Left ventricle myocardium inferior (tissue), 1 donor: Measurements from ENCODE around the gene CCDC127. TPM values are rescaled to one million over a fixed set of nuclear protein-coding genes. Genes with fewer than 3 reads are reported as not detected.

Experiments used
- DNase-seq: peaks from one replicate; pipeline ENCODE4 v3.0.0-alpha.2; 2020
- H3K27ac ChIP-seq: fragments of 200-600 bp; replicated peaks from 2 replicates; pipeline ENCODE4 v1.8.0; 2021
- H3K27me3 ChIP-seq: fragments of 200-600 bp; 2 replicates; pipeline ENCODE4 v1.8.0; 2021; ENCODE audit warnings: low read depth
- H3K36me3 ChIP-seq: fragments of 200-600 bp; 2 replicates; pipeline ENCODE4 v1.8.0; 2021
- H3K4me1 ChIP-seq: fragments of 200-600 bp; 2 replicates; pipeline ENCODE4 v1.8.0; 2021
- H3K4me3 ChIP-seq: fragments of 200-600 bp; 2 replicates; pipeline ENCODE4 v1.8.0; 2021; ENCODE audit warnings: mild to moderate bottlenecking, moderate library complexity
- H3K9me3 ChIP-seq: fragments of 200-600 bp; replicated peaks from 2 replicates; pipeline ENCODE4 v1.8.0; 2021
- intact Hi-C: fragments of 100-400 bp; cut with micrococcal nuclease; formaldehyde crosslinking; loops from one replicate; pipeline ENCODE4 v1.11.0; 2022
- total RNA-seq: library from RNA; stranded (reverse); fragmentation: NEBNext Ultra II Directional; extraction: Animal tissue kit (Norgen Biotek cat#: 25700); gene quantifications from one replicate; pipeline ENCODE4 v1.2.1, GENCODE V29; 2021
- TF ChIP-seq, protein P1 (sequence below): fragments of 200-600 bp; IDR thresholded peaks from 2 replicates; pipeline ENCODE4 v1.8.0; 2021; ENCODE audit warnings: antibody characterized with exemption, mild to moderate bottlenecking, borderline replicate concordance
- donor health status: DM: no; HTN: yes; CAD: no; lungs with severe emphysema.

Gene CCDC127
- total RNA-seq, 1 donor from 2014 or later: 7.9 TPM

DNA sequence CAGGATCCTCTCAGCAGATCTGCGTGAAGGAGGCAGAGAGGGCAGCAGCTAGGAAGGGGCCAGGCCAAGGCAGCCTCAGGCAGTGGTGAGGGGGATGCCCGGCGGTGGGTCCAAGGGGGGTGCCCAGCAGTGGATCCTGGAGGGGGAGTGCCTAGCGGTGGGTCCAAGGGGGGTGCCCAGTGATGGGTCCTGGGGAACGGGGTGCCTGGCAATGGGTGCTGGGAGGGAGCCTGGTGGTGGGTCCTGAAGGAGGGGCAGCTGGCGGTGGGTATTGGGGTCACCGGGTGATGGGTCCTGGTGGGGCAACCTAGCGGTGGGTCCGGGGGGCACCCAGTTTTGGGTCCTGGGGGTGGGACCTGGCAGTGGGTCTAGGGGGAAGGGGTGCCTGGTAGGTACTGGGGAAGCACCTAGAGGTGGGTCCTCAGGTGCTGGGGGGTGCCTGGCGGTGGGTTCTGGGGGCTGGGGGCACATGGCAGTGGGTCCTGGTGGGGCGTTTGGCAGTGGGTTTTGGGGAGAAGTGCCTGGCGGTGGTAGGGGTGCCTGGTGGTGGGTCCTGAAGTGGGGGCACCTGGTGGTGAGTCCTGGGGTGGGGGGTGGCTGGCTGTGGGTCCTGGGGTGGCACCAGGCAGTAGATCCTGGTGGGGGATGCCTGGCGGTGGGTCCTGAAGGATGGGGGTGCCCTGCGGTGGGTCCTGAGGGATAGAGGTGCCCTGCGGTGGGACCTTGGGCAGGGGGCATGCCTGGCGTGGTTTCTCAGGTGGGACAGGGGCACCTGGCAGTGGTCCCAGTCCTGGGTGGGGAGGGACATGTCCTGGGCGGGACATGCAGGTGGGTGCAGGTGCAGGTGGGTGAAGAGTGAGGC is 24.8 kb downstream of the CCDC127 start:
- H3K36me3 ChIP-seq: no peaks in the 10 kb centered on the region
- peak overlapping the region; percentile 95 for H3K27ac ChIP-seq
- H3K4me1 ChIP-seq: peaks cover 59% of the 10 kb centered on the region
- no peaks in the 10 kb centered on the region for H3K9me3 ChIP-seq
- intact Hi-C loops: no loop called here
- H3K4me3 ChIP-seq: peak overlapping the region; percentile 69
- TF ChIP-seq, protein P1, sequence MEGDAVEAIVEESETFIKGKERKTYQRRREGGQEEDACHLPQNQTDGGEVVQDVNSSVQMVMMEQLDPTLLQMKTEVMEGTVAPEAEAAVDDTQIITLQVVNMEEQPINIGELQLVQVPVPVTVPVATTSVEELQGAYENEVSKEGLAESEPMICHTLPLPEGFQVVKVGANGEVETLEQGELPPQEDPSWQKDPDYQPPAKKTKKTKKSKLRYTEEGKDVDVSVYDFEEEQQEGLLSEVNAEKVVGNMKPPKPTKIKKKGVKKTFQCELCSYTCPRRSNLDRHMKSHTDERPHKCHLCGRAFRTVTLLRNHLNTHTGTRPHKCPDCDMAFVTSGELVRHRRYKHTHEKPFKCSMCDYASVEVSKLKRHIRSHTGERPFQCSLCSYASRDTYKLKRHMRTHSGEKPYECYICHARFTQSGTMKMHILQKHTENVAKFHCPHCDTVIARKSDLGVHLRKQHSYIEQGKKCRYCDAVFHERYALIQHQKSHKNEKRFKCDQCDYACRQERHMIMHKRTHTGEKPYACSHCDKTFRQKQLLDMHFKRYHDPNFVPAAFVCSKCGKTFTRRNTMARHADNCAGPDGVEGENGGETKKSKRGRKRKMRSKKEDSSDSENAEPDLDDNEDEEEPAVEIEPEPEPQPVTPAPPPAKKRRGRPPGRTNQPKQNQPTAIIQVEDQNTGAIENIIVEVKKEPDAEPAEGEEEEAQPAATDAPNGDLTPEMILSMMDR: no peak
- no peak for DNase-seq
- H3K27me3 ChIP-seq: peaks cover 8% of the 10 kb centered on the region

DNA sequence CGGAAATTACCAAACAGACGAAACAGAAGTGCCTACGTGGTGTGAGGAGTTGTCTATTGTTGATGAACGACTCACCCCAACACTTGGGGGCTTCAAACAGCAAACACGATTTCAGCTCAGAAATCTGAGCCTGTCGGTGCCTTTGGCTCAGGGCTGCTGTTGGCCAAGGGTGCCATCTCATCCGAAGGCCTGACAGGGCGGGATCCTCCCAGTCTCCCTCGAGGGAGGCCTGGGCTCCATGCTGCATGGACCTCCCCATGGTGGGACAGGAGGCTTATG is 25.3 kb downstream of the CCDC127 start:
- TF ChIP-seq, protein P1: no peak
- H3K4me1 ChIP-seq: peaks cover 57% of the 10 kb centered on the region
- intact Hi-C loops: no loop called here
- no peaks in the 10 kb centered on the region for H3K9me3 ChIP-seq
- peaks cover 14% of the 10 kb centered on the region for H3K27me3 ChIP-seq
- H3K4me3 ChIP-seq: peak overlapping the region; percentile 69
- H3K27ac ChIP-seq: peak overlapping the region; percentile 95
- H3K36me3 ChIP-seq: no peaks in the 10 kb centered on the region
- DNase-seq: no peak

DNA sequence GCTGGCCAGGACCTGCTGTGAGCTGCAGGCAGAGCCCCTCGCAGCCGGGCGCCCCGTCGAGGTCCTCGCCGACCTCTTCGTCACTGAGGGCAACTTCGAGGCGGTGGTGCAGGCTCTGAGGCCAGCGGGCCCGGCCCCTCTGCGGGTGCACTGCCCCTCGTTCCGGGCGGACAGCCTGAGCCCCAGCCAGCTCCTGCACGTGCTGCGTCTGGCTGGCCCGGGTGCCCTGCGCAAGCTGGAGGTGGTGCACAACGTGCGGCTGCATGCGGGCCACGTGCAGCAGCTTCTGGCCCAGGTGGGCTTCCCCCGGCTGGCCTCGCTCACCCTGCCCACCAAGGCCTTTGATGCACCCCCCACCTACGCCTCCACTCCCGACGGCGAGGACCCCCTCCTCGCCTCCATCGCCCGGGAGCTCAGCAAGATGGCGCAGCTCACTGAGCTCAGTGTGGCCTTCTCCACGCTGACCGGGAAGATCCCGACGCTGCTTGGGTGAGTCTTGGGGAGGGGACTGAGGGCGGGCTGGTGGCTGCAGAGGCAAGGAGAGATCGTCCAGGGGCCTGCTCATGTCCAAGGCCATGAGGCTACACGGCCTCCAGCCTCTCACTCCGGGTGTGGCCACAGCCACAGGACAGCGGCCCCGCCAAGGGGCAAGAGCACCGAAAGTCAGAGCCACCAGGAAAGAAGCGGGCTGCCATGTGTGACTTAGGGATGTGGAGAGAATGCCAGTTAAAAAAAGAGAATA is 25.8 kb downstream of the CCDC127 start:
- intact Hi-C loops: no loop called here
- DNase-seq: no peak
- TF ChIP-seq, protein P1: no peak
- Histone ChIP-seq H3K27me3 (peaks cover 19% of the 10 kb centered on the region), H3K27ac (peak overlapping the region; percentile 95), H3K4me1 (peaks cover 52% of the 10 kb centered on the region), H3K36me3 (no peaks in the 10 kb centered on the region), H3K9me3 (no peaks in the 10 kb centered on the region), H3K4me3 (peak overlapping the region; percentile 69)

DNA sequence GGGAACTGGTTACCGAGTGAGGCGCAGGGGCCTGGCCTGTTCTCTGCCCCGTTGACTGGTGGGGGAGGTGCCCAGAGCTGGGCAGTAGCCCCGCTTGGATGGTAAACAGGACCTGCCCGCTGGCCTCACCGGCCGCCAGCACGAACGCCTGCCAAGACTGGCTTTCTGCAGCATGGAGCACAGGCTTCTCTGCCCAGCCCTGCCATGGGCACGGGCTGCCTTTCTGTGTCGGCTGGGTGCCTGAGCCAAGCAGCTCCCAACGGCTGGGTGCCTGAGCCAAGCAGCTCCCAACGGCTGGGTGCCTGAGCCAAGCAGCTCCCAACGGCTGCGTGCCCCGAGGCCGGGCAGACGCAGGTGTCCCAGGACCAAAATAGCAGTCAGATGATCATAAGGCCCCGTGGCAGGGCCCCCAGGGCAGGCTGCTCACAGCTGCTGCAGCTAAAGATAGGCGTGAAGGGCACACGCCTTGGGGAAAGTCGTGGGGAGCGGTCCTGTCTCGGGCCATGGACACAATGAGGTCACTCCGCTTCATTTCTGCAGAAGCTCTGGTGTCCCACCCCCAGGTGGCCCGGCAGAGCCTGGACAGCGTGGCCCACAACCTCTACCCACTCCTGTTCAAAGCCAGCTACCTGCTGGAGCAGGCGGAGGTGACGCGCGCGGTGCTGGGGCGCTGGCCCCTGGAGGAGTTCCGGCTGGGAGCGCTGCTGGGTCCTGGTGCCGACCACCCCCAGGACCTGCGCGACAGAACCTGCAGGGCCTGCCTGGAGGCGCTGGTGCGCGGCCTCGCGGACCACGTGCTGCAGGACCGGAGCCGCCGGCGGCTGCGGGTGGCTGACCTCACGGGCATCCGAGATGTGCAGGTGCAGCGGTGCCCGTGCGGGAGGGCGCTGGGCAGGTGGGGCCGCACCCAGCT is 26.7 kb downstream of the CCDC127 start, which contains the start of gene LRRC14B:
LRRC14B (plus strand) TSS at position 460 of the 913 bp plus-strand sequence; CDS start at position 504, 44 bp downstream.
- TF ChIP-seq, protein P1: no peak
- peaks cover 51% of the 10 kb centered on the region for H3K4me1 ChIP-seq
- peaks cover 24% of the 10 kb centered on the region for H3K27me3 ChIP-seq
- H3K4me3 ChIP-seq: peak within 1 kb of the TSS; percentile 69
- H3K36me3 ChIP-seq: no peaks in the 10 kb centered on the region
- DNase-seq: peak; percentile 82
- no peaks in the 10 kb centered on the region for H3K9me3 ChIP-seq
- intact Hi-C loops: no loop called here
- peak within 1 kb of the TSS; percentile 95 for H3K27ac ChIP-seq

DNA sequence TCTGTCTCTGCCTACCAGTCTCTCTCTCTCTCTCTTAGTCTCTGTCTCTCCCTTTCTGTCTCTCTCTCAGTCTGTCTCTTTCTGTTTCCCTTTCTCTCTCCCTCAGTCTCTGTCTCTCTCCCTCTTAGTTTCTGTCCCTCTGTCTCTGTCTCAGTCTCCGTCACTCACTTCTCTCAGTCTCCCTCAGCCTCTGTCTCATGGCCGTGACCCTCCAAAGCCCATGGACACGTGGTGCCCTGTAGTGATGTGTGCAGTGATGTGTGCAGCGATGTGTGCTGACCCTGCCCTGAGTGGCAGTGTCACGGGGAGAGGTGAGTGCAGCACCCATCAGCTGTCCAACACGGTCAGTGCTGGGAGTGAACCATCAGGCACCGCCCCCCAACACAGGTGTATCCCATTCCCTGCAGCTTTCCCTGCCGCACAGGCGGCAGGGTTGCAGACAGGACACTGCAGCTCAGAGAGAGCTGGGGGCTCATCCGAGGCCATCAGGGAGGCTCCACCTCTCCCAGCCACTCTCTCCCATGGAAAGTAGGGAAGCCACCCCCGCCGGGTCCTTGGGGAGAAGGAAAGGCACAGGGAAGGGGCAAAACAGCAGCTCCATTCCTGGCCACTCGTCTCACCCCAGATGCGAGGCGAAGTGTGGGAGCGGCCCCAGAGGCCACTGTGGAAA is 27.5 kb downstream of the CCDC127 start:
- Histone ChIP-seq H3K9me3 (no peaks in the 10 kb centered on the region), H3K27ac (peak overlapping the region; percentile 95), H3K27me3 (peaks cover 24% of the 10 kb centered on the region), H3K36me3 (no peaks in the 10 kb centered on the region), H3K4me3 (peak overlapping the region; percentile 69), H3K4me1 (peaks cover 43% of the 10 kb centered on the region)
- DNase-seq: no peak
- intact Hi-C loops: no loop called here
- TF ChIP-seq, protein P1: no peak
